Small intestine (tissue), 16 donors: ENCODE results near the gene TP53. TPM values are rescaled to one million over a fixed set of nuclear protein-coding genes. Genes with fewer than 3 reads are reported as not detected.

ENCODE experiments used
- DNase-seq, 2 donors: peaks; one replicate each; pipeline versions ENCODE4 v3.0.0 to v3.0.0-alpha.2; 2013
- FAIRE-seq: peaks from 2 replicates; lab custom pipeline; 2012; peaks lifted over from hg19 to GRCh38; lab: Jason Lieb, UNC
- H3K27ac ChIP-seq, 3 donors: one replicate each; pipeline ENCODE4 v1.5.1; 2013; ENCODE audit warnings: low read length in 2 of 3, mild to moderate bottlenecking in 2 of 3, control low read depth in 1 of 3, inconsistent platforms in 1 of 3, low read depth in 1 of 3, moderate library complexity in 1 of 3
- H3K27me3 ChIP-seq, 3 donors: one replicate each; pipeline ENCODE4 v1.6.1; 2013; ENCODE audit warnings: low read length in 3 of 3, inconsistent platforms in 1 of 3; ENCODE audit not compliant: control insufficient read depth in 3 of 3, insufficient read depth in 3 of 3
- H3K36me3 ChIP-seq, 3 donors: one replicate each; pipeline ENCODE4 v1.6.1; 2013; ENCODE audit warnings: low read length in 3 of 3, inconsistent platforms in 1 of 3, low read depth in 1 of 3, mild to moderate bottlenecking in 1 of 3, moderate library complexity in 1 of 3; ENCODE audit not compliant: control insufficient read depth in 3 of 3, insufficient read depth in 2 of 3
- H3K4me1 ChIP-seq, 3 donors: one replicate each; pipeline ENCODE4 v1.6.1; 2013; ENCODE audit warnings: low read length in 2 of 3, inconsistent platforms in 1 of 3, low read depth in 1 of 3, mild to moderate bottlenecking in 1 of 3, moderate library complexity in 1 of 3; ENCODE audit not compliant: control insufficient read depth in 3 of 3, insufficient read depth in 2 of 3
- H3K4me3 ChIP-seq, 3 donors: one replicate each; pipeline ENCODE4 v1.5.1; 2013; ENCODE audit warnings: low read length in 3 of 3, control low read depth in 1 of 3, inconsistent platforms in 1 of 3, low read depth in 1 of 3, mild to moderate bottlenecking in 1 of 3, moderate library complexity in 1 of 3
- H3K9me3 ChIP-seq, 2 donors: one replicate each; pipeline ENCODE4 v1.6.1; 2013; ENCODE audit warnings: low read depth in 1 of 2, low read length in 1 of 2; ENCODE audit not compliant: control insufficient read depth in 2 of 2, insufficient read depth in 1 of 2
- WGBS, 3 donors: extraction: QIAGEN DNeasy Blood & Tissue Kit; methylation state at CpG; one replicate each; pipeline ENCODE4 v1.1.7; 2013; 5-methylcytosine and 5-hydroxymethylcytosine counted together
- long read RNA-seq, 10 donors: transcript quantifications; one replicate each; lab custom pipeline, GENCODE V29; 2026
- polyA plus RNA-seq, 4 donors: library from polyadenylated mRNA; stranded (reverse) in 3 of 4; unstranded in 1 of 4; fragments of 200-250 nt in 3 of 4; fragments of 120-200 nt in 1 of 4; gene quantifications; one replicate each; pipeline versions ENCODE4 v1.2.1 to v1.2.3, GENCODE V29; 2013
- donor health status: healthy with polysubstance abuse.
- donor health status: control.
- donor health status: control.
- donor health status: Bipolar disorder and iron deficiency.
- donor health status: healthy.

The TP53 gene
- polyA plus RNA-seq: 10 to 100 TPM in 2 of 4 donors, 1 to 10 TPM in 2; 8.7 to 51.8 (median 26.3) TPM
- long read RNA-seq, donor 1: 0 reads
- long read RNA-seq, donor 2, partial matches to known transcripts: 0 of 3 reads
- long read RNA-seq, donor 2, other reads (novel, unspliced or antisense): 0 of 3 reads
- long read RNA-seq, donor 3, partial matches to known transcripts: 0 of 4 reads
- long read RNA-seq, donor 3, other reads (novel, unspliced or antisense): 0 of 4 reads
- long read RNA-seq, donor 4: 0 reads
- long read RNA-seq, donor 5, partial matches to known transcripts: 0 of 3 reads
- long read RNA-seq, donor 5, other reads (novel, unspliced or antisense): 0 of 3 reads
- long read RNA-seq, donor 6, transcript TP53-227 (11 exons, 2,579 nt): major isoform, 7 of 8 reads
- long read RNA-seq, donor 6, partial matches to known transcripts: 0 of 8 reads
- long read RNA-seq, donor 6, other reads (novel, unspliced or antisense): 0 of 8 reads
- long read RNA-seq, donor 7, partial matches to known transcripts: 0 of 27 reads
- long read RNA-seq, donor 7, other reads (novel, unspliced or antisense): 25 of 27 reads
- long read RNA-seq, donor 8, partial matches to known transcripts: 0 of 1 reads
- long read RNA-seq, donor 8, other reads (novel, unspliced or antisense): 0 of 1 reads
- long read RNA-seq, donor 9, partial matches to known transcripts: 0 of 2 reads
- long read RNA-seq, donor 9, other reads (novel, unspliced or antisense): 0 of 2 reads
- long read RNA-seq, donor 10, transcript TP53-215 (1 exons, 1,112 nt): major isoform, 6 of 12 reads
- long read RNA-seq, donor 10, transcript TP53-227 (11 exons, 2,579 nt): minor isoform, 5 of 12 reads
- long read RNA-seq, donor 10, partial matches to known transcripts: 0 of 12 reads
- long read RNA-seq, donor 10, other reads (novel, unspliced or antisense): 0 of 12 reads

GRCh38 chr17:7687072-7687907 lies at the start of gene TP53:
TSS of gene TP53 (minus strand) at chr17:7687490. CDS start at chr17:7676594, 10,896 bp downstream.
- H3K9me3 ChIP-seq: no peaks in the 10 kb centered on the region
- peaks cover 3 to 19% (median 5%) of the 10 kb centered on the region in 3 donors for H3K4me1 ChIP-seq
- FAIRE-seq (no peak), DNase-seq (peak; percentile 94)
- peak within 1 kb of the TSS; percentile 79 to 99 (median 97) for H3K27ac ChIP-seq
- 0% methylated on average over 30 of the region's 30 CpGs for WGBS, 3 donors
- H3K27me3 ChIP-seq: no peaks in the 10 kb centered on the region
- H3K4me3 ChIP-seq: peak within 1 kb of the TSS; percentile 72 to 97 (median 74)
- peaks cover 0 to 8% (median 3%) of the 10 kb centered on the region in 3 donors for H3K36me3 ChIP-seq

GRCh38 chr17:7732981-7733539 lies 45.8 kb upstream of the TP53 start:
- WGBS, 3 donors: 84 to 86% (median 85%) methylated on average over 14 of the region's 14 CpGs
- no peaks in the 10 kb centered on the region for H3K36me3 ChIP-seq
- FAIRE-seq (no peak), DNase-seq (no peak)
- no peak overlapping the region for H3K27ac ChIP-seq
- H3K4me3 ChIP-seq: no peak overlapping the region
- H3K4me1 ChIP-seq: no peaks in the 10 kb centered on the region
- peaks cover 0 to 16% (median 0%) of the 10 kb centered on the region in 3 donors for H3K27me3 ChIP-seq
- H3K9me3 ChIP-seq: no peaks in the 10 kb centered on the region

GRCh38 chr17:7729816-7730215 lies 42.5 kb upstream of the TP53 start:
- DNase-seq (no peak), FAIRE-seq (no peak)
- 52 to 65% (median 63%) methylated on average over 1 of the region's 1 CpG for WGBS, 3 donors
- H3K4me3 ChIP-seq: no peak overlapping the region
- H3K27me3 ChIP-seq: peaks cover 0 to 6% (median 0%) of the 10 kb centered on the region in 3 donors
- no peak overlapping the region for H3K27ac ChIP-seq
- no peaks in the 10 kb centered on the region for H3K4me1 ChIP-seq
- H3K9me3 ChIP-seq: no peaks in the 10 kb centered on the region
- no peaks in the 10 kb centered on the region for H3K36me3 ChIP-seq

GRCh38 chr17:7727886-7728285 lies 40.6 kb upstream of the TP53 start:
- DNase-seq: no peak
- Histone ChIP-seq H3K27me3 (peaks cover 0 to 4% (median 0%) of the 10 kb centered on the region in 3 donors), H3K4me1 (no peaks in the 10 kb centered on the region), H3K4me3 (no peak overlapping the region), H3K36me3 (no peaks in the 10 kb centered on the region), H3K9me3 (no peaks in the 10 kb centered on the region), H3K27ac (no peak overlapping the region)
- no peak for FAIRE-seq
- WGBS, 3 donors: 56 to 64% (median 61%) methylated on average over 3 of the region's 3 CpGs

- H3K4me1 ChIP-seq: peaks cover 0 to 8% (median 4%) of the 10 kb centered on the region in 3 donors
- no peak overlapping the region for H3K4me3 ChIP-seq
- FAIRE-seq (no peak), DNase-seq (no peak)
- H3K27me3 ChIP-seq: peaks cover 0 to 24% (median 4%) of the 10 kb centered on the region in 3 donors
- WGBS, 3 donors: 44 to 59% (median 54%) methylated on average over 2 of the region's 2 CpGs
- H3K27ac ChIP-seq: no peak overlapping the region
- H3K9me3 ChIP-seq: no peaks in the 10 kb centered on the region
- H3K36me3 ChIP-seq: no peaks in the 10 kb centered on the region
Observed at GRCh38 chr17:7721612-7722011, 34.3 kb upstream of the TP53 start.

- WGBS, 3 donors: 54 to 69% (median 55%) methylated on average over 4 of the region's 4 CpGs
- H3K27me3 ChIP-seq: peaks cover 0 to 39% (median 4%) of the 10 kb centered on the region in 3 donors
- no peaks in the 10 kb centered on the region for H3K9me3 ChIP-seq
- H3K4me1 ChIP-seq: peaks cover 0 to 14% (median 6%) of the 10 kb centered on the region in 3 donors
- DNase-seq (no peak), FAIRE-seq (no peak)
- no peak overlapping the region for H3K4me3 ChIP-seq
- no peaks in the 10 kb centered on the region for H3K36me3 ChIP-seq
- H3K27ac ChIP-seq: no peak overlapping the region
Observed at GRCh38 chr17:7720125-7720524, 32.8 kb upstream of the TP53 start.

GRCh38 chr17:7719661-7720060 lies 32.4 kb upstream of the TP53 start:
- Histone ChIP-seq H3K9me3 (no peaks in the 10 kb centered on the region), H3K27ac (no peak overlapping the region), H3K36me3 (no peaks in the 10 kb centered on the region), H3K4me3 (no peak overlapping the region), H3K27me3 (peaks cover 0 to 43% (median 4%) of the 10 kb centered on the region in 3 donors), H3K4me1 (peaks cover 0 to 14% (median 6%) of the 10 kb centered on the region in 3 donors)
- no peak for DNase-seq
- WGBS, 3 donors: 77 to 89% (median 83%) methylated on average over 9 of the region's 9 CpGs
- no peak for FAIRE-seq
